Fibroblast of peridontal ligament (primary cell): ENCODE measurements around the gene CXCL6.

ENCODE experiments used
- DNase-seq: peaks from one replicate; pipeline ENCODE4 v3.0.0-alpha.2; 2010; ENCODE audit errors: extremely low read depth

Gene CXCL6

DNA sequence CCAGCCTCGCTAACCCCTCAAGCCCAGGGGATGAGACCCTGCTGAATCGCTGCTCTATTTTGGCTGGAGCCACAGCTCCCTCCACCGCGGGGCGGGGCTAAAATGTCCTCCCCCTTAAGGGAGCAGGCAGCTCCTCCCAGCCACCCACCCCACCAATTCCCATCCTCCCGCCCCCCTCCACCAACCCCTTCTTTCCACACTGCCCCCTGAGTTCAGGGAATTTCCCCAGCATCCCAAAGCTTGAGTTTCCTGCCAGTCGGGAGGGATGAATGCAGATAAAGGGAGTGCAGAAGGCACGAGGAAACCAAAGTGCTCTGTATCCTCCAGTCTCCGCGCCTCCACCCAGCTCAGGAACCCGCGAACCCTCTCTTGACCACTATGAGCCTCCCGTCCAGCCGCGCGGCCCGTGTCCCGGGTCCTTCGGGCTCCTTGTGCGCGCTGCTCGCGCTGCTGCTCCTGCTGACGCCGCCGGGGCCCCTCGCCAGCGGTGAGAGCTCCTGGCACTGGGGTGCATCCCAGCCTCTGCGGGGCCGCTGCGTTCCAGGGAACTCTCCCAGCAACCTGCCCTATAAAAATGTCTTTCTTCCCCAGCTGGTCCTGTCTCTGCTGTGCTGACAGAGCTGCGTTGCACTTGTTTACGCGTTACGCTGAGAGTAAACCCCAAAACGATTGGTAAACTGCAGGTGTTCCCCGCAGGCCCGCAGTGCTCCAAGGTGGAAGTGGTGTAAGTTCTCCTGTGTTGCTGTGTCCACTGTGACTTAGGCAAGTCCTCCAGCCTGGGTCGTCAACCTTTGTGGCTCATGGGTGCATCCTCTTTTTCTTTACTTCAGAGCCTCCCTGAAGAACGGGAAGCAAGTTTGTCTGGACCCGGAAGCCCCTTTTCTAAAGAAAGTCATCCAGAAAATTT lies at the start of gene CXCL6:
TSS of gene CXCL6 (plus strand) at position 306 of the 907 bp plus-strand sequence. CDS start at position 379, 73 bp downstream.
- no peak for DNase-seq

DNA sequence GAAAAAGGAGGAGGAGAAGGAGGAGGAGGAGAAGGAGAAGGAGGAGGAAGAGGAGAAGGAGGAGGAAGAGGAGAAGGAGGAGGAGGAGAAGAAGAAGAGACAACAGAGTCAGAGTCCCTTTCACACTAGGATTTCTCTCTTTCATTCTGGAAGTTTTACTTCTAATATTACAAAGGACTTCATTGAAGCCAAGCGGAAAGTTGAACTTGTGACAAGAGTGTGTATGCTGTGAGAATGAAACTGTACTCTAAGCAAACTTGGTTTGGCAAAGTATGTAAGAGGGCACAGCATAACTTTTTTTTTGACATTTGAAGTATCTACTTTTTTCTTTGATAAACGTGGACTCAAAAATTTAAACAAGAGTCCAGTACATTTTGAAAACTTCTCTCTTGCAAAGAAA lies 48.1 kb upstream of the CXCL6 start:
- peak; percentile 33 for DNase-seq

DNA sequence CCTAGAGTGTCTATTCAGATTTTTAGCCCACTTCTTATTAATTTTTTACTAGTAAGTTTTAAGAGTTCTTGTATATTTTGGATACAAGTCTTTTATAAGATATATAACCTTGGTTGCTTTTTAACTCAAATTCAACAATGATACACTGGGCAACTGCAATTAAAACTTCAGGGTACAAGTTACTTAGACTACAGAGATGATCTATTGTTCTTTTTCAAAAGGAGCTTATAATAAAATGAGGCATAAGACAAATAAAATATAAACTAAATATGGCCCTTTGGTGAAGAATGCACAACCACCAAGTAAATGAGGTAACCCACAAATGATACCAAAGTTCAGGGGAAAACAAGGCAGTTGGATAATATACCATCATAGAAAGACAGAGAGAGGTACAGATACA lies 37.6 kb upstream of the CXCL6 start:
- no peak for DNase-seq

DNA sequence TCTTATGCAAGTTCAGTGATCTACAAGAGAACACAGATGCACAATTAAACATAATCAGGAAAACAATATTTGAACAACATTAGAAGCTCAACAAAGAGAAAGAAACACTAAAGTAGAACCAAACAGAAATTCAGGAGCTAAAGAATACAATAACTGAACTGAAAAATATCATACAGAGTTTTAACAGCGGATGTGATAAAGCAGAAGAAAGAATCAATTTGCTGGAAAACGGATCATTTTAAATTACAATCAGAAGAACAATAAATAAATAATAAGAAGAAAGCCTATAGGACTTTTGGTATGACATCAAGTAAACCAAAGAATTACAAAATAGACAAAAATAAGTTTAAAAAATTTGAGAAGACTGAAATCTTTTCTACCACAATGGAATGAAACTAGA lies 36.3 kb upstream of the CXCL6 start:
- DNase-seq = no peak

DNA sequence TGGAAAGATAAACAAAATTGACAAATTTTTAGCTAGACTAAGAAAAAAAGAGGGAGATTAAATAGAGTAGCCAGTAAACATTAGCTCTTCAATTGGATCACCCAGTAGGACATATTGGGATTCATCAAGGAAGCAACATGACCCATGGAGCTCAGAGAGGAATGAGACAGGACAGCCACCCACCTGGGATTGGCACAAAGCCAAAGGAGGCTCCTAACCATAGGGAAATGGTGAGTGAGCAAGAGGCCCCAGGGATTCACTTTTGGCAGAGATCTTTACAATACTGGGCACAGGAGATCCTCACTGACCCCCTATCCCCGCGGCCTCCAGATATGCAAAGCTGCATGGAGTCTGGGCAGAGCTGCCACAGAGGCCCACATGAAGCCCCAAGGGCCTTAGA lies 34.8 kb upstream of the CXCL6 start:
- DNase-seq = no peak

DNA sequence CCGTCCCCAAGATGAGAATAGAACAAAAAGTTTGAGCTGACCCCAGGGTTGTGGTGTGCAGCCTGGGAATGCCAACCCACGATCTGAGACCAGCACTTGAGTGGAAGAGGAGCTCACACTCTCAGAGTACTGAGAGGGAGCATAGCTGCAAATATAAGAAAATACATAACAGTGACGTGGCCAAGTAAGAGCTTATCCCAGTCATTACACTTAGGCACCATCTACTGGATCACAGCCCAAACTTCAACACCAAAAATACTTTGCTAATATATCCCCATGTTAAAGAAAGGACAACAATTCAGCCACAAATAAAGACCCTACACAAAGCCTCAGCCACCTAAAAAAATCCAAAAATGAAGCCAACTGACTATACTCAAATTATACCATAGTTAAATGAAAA lies 33.3 kb upstream of the CXCL6 start:
- no peak for DNase-seq

DNA sequence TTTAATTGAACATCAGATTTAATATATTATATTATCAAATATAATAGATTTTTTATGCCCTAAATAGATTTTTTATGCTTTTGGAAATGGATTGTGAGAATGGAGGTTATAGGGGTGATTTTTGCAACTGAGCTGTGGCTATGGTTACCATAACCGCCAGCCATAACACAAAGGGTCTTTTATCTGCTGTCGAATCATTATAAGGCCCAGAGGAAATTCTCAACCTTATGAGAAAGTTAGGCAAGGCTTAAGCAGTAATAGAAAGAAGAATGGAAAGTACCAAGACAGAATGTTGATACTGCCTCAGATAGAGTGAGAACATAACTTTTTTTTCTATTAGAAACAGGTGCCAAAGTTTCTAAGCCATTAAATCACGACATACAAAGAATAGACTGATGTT lies 26.3 kb upstream of the CXCL6 start:
- DNase-seq = no peak

DNA sequence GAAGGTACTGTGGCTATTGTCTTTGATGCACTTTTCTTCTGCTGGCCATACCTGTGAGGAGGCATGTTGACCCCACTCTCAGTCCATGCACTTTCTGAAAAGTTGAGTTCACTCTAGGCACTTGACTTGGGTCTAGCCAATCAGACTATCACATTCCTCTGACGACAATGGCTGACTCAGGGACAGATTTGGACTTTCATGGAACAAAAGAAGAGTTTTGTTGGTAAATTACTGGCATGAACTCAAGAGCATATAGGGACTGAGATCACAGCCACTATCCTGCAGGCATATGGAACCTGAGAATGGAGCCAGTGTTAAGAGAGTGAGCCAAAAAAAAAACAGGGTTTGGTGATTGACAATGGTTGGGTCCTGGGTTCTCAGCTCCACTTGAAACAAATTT lies 24.6 kb upstream of the CXCL6 start:
- DNase-seq = no peak

DNA sequence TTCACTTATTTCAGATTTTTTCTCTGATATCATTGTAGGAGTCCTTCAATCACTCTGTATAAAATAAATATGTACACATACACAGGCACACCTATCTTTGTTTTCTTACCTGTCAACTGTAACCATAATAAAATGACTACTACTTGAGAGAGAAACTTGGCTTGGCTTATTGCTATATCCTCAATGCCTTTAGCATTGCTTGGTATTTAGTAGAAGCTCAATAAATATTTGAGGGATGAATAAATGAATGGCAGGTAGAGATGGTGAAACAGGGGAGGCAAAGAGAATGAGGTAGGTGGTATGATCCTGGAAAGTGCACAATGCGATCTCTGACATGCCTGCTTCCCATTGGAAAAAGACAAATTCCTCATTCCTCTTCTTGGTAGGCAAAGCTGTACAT lies 21.8 kb upstream of the CXCL6 start:
- no peak for DNase-seq

DNA sequence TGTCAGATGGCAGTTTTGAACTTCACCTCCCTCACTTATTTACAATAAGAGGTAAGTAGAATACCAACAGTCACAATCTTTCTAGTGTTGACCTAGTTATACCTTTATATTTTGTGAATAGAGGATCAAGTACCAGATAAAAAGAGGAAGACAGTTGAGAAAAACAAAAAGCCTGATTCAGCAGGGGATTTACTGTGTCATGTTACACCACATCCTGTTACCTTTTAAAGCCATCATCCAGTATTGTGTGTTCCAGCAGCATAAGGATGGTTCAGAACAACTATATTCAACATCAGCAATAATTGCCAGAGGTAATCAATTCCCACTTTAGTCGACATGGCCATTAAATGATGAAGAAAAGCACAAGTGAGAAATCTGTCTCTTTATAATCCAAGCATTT lies 21.3 kb upstream of the CXCL6 start:
- no peak for DNase-seq

DNA sequence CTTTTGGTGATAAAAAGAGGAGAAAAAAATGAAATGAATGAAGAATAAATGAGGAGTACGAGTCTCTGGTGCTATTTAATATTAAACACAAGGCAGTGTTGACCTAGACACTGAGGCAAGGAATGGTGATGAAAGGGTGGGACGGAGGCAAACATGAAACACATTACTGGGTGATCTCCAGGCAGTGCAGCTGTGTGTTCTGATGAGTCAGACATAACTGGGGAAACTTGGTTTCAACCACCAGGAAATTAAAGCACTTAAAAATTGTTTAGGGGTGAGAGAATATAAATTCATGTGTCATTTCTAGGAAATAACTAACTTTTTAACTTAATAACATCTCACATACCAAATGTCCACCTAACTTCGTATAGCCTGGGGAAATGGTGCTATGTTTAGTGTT lies 19.7 kb upstream of the CXCL6 start:
- peak; percentile 88 for DNase-seq

DNA sequence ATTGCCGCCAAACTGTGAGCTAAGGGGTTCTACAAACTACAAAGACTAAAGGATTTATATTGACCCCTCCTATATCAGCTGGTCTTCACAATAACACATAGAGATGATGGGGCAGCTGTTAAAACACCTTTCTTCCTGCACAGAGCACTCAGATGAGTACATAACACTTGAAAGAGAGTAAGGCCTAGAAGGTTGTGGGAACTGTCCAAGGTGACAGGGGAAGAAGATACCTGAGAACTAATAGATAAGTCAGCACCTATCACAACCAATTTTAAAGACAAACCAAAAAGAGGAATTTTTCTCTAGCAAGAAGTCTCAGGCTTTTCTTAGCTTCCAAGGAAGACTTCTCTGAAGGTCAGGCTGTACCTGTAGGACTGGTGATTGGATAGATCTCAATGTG lies 19.1 kb upstream of the CXCL6 start:
- no peak for DNase-seq

DNA sequence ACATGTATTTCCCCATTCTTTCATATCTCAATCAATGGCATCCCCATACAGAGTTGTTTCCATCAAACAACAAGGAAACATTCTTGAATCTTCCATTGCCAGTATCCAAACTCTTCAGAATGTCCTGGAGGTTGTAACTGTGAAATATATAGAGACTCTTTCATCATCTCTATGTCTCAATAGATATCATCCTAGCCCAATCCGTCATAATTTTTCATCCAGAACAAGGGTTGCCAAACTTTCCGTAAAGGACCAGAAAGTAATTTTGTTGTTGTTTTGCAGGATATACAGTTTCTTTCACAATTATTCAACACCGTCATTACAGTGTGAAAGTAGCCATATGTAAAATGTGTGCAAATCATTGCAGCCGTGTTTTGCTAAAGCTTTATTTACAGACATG lies 15.2 kb upstream of the CXCL6 start:
- no peak for DNase-seq

DNA sequence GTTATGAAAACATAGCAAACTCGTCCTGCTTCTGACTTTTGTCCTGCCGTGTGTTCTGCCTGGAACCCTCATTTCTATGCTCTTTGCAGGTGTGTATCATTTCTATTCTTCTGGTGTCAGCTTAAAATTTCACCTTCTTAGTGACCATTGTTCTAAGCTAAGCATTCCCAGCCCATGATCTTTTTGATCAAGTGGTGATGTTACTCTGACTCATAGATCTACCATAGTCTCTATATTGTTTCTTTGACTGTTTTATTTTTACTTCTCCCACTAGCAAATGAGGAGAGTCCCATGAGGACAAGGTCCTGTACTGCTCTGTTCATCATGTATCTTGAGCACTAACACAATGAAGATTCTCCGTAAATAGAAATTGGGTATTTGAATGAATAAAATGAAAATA lies 14.1 kb upstream of the CXCL6 start:
- no peak for DNase-seq

DNA sequence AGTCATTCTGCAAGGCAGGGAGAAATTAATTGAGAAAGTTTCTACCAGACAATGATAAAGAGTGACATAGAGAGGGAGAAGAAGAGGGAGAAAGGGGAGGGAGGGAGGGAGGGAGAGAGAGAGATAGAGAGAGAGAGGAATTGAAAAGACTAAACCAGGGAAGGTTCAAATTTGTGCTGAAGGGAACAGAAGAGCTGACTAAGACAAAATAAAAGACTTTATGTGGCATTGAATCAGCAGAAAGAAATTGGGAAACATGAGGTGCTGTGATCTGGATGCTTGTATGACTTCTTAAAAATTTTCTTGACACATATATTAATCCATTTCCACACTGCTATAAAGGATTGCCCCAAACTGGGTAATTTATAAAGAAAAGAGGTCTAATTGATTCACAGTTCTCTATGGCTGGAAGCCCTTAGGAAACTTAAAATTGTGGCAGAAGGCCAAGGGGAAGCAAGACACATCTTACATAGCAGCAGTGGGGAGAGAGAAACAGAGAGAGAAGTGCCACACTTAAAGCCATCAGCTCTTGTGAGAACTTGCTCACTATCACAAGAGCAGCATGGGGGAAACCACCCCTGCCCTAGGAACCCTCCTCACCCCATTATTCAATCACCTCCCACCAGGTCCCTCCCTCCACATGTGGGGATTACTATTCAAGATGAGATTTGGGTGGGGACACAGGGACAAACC lies 13.5 kb upstream of the CXCL6 start:
- DNase-seq = no peak

DNA sequence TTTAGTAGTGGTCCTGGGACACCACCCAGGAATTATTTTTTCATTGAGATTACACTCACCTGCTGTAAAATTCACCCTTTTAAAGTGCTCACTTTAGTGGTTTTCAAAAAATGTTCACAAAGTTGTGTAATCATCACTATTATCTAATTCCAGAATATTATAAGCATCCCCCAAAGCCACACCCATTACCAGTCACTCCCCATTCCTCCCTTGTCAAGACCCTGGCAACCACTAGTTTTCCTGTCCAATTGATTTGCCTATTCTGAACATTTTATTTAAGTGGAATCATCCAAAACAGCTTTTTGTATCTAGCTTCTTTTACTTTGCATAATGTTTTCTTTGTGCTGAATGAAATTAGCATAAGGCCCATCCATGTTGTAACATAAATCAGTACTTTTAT lies 12.7 kb upstream of the CXCL6 start:
- no peak for DNase-seq

DNA sequence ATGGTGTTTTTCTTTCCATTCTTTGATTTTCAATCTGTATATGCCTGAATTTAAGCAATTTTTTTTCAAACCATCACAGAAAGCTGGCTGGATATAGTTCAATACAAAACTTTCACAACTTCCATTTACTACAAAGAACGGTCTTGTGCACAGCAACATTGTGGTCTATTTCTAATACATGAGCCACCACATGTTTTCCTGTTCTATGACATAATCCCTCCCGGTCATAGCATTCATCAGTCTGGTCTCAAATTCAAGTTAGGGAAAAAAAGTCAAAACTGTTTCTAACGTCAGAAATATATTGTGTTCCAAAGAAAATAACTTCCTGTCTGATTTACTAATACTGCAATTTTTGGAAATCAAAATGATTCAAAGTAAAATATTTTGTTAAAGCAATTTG lies 7.5 kb upstream of the CXCL6 start:
- DNase-seq = peak; percentile 62

DNA sequence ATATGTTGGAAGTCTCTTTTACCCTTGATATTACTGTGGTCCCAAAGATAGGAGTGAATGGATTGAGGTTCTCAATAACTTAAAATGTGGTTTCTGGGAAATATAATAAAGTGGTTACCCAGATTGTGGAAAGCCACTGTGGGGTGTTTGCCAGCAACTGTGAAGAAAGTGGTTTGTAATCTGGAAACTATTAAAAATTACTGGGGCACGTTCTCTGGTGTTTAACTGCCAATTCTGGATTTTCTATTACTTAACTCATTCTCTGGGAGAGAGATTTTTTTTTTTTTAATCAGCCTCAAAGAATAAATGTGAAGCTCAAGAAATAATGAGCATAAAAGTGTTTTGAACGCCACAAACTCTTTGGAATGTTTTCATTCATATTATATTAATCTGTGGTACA lies 4.9 kb upstream of the CXCL6 start:
- DNase-seq = peak; percentile 79

DNA sequence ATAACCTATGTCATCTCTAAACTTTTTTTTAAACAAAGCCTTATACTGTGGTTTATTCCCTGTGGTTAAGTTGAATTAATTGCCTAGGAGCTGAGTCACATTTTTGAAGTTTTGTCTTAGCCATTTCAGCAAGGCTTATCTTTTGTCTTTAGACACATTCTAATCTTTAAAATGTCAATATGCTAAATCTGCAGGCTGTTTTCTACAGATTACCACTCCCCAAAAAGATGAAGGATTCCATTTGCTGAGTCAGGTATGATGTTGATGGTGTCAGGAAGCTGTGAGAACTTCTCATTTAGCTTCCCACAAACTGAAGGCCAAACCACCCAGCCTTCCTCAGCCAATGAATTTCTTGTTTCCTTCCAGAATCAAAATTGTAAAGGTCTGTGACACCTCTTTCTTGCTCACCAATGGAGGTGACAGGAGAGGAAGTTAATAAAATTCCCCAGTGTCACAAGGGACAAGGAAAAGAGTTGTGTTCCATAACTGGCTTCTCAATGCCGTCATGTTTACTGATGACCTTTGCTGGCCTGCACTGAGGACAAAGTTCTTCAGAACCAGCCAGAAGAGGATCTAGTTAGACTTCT lies 3.7 kb upstream of the CXCL6 start:
- peak; percentile 64 for DNase-seq

DNA sequence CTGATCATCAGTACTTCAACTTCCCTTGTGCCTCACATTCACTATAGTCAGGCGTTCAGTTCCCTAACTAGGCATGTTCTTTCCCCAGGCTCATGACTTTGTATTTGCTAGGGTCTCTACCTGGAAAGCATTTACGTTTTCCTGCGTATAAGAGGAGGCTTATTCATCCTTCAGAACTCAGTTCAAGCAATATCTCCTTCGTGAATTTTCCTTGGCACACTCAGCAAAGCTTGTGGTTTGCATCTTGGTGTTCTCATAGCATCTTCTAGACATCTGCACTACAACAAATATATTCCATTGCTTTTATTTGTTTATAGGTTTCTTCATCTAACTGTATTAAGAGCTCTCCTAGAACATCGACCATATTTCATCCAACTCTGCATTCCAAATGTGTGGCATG lies 2.6 kb downstream of the CXCL6 start:
- DNase-seq = no peak

DNA sequence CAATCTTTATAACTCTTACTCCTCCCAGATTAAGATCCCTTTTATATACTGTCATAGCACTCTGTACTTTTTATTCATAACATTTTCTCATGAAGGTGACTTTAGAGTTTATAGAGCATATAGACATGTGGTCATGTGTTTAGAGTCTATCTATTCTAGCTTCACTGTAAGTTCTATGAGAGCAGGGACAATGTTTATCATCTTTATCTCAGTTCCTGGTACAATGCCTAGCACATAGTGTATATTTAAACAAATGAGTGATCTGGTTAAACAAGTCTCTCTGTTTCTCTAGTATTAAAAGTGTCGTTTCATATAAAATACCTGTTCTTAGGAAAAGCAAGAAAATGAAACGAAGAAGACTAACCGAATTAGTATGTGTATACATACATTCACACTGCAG lies 3.2 kb downstream of the CXCL6 start:
- no peak for DNase-seq

DNA sequence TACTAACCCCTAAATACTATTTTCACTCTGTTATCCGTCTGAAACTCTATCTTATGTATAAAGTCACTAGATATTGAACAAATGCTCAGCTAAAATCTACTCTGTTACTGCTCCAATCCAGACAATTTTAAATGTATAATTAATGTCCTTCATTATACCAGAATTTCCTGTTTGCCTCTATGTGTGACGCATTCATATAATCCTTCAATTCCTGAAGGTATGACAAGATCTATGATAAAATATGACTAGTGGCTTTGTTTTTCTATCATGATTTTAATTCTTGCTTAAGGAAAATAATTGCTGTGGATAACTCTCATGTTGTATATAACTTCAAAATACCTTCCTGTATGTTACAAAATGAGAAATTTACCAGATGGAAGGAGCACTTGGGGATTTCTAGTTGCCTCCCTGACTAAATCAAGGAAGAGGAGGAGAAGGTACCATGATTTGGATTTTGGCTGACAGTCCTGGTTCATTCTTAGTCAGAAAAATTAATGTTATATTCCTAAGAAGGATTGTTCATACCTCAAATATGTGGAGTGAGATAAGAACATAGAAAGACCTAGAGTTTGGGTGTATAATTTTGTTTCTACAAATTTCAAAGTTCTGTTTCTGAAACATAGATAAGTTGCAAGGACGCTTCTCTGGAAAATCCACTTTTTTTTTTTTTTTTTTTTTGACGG lies 4.9 kb downstream of the CXCL6 start:
- no peak for DNase-seq
